Measurements from ENCODE around the gene RMI1.

- TF ChIP-seq CTCF (IDR thresholded peaks at IDR 0.05) (no peak), POLR2A (IDR thresholded peaks at IDR 0.05) (no peak)
These were observed 5.6 kb downstream of the RMI1 start for GRCh38 chr9:83986195-83986594.

Measured in right lobe of liver (tissue), 4 donors.